ENCODE data around the gene GATAD2A.

Gene GATAD2A

DNA sequence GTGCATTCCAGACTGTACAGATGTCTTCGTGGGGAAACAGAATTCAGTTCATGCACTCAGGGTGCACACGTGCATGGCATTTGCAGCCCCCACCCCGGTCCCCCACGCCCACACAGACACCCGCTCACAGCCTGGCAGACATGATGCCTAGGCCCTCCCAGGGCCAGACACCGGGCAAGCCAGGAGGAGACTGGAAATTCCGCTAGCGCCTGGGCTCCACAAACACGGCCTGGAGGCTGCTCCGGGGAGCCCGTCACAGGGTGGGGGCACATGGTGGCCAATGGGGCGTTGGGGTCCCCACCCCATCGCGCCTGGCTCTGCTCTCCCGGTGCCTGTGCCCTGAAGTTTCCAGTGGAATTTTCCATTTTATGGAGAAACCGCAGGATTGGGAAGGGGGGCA, 136.1 kb downstream of the GATAD2A start:
- TF ChIP-seq, protein P1, sequence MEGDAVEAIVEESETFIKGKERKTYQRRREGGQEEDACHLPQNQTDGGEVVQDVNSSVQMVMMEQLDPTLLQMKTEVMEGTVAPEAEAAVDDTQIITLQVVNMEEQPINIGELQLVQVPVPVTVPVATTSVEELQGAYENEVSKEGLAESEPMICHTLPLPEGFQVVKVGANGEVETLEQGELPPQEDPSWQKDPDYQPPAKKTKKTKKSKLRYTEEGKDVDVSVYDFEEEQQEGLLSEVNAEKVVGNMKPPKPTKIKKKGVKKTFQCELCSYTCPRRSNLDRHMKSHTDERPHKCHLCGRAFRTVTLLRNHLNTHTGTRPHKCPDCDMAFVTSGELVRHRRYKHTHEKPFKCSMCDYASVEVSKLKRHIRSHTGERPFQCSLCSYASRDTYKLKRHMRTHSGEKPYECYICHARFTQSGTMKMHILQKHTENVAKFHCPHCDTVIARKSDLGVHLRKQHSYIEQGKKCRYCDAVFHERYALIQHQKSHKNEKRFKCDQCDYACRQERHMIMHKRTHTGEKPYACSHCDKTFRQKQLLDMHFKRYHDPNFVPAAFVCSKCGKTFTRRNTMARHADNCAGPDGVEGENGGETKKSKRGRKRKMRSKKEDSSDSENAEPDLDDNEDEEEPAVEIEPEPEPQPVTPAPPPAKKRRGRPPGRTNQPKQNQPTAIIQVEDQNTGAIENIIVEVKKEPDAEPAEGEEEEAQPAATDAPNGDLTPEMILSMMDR (conservative IDR thresholded peaks at IDR 0.05; ENCODE audit: low read depth, low read length), result no peak
- no peak overlapping the region for H3K4me3 ChIP-seq (ENCODE audit: low read depth, low read length)
- DNase-seq (ENCODE audit: low read depth), result no peak

DNA sequence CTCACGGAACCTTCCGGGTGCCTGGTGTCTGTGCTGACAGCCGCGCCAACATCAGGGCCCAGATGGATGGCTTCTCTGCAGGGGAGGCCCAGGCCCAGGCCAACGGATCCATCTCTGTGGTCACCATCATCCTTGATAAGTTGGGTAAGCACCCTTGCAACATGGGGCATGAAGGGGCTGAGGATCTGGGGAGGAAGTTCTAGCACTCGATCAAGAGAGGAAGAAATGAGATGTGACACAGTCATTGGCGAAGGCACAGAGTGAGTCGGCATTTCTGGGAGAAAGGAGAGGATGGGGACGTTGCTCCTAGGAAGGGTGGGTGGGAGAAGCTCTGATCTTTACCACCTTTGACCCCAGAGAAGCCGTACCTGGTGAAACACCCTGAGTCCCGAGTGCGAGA, 137.0 kb downstream of the GATAD2A start:
- DNase-seq (ENCODE audit: low read depth), result no peak
- TF ChIP-seq, protein P1 (conservative IDR thresholded peaks at IDR 0.05; ENCODE audit: low read depth, low read length), result no peak
- no peak overlapping the region for H3K4me3 ChIP-seq (ENCODE audit: low read depth, low read length)

DNA sequence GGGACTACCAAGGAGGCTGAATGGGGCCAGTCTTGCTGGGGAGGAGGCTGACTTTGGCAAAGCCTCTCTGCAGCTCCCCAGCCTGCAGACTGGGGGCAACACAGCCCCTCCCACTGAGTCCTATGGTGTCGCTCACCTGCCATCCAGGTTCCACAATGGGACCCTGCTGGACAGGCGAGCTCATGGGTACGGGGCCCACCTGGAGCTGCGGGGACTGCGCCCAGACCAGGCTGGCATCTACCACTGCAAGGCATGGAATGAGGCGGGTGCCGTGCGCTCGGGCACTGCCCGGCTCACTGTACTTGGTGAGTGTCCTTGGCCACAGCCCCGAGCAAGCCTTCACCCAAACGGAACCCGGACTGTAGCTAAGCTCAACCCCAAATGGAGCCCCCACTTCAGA, 137.6 kb downstream of the GATAD2A start:
- no peak overlapping the region for H3K4me3 ChIP-seq (ENCODE audit: low read depth, low read length)
- TF ChIP-seq, protein P1 (conservative IDR thresholded peaks at IDR 0.05; ENCODE audit: low read depth, low read length), result no peak
- no peak for DNase-seq (ENCODE audit: low read depth)

DNA sequence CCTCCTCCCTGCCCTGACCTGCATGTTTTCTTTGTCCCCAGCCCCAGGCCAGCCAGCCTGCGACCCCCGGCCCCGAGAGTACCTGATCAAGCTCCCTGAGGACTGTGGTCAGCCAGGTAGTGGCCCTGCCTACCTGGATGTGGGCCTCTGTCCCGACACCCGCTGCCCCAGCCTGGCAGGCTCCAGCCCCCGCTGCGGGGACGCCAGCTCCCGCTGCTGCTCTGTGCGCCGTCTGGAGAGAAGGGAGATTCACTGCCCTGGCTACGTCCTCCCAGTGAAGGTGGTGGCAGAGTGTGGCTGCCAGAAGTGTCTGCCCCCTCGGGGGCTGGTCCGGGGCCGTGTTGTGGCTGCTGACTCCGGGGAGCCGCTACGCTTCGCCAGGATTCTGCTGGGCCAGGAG, 138.2 kb downstream of the GATAD2A start:
- no peak for DNase-seq (ENCODE audit: low read depth)
- TF ChIP-seq, protein P1 (conservative IDR thresholded peaks at IDR 0.05; ENCODE audit: low read depth, low read length), result no peak

DNA sequence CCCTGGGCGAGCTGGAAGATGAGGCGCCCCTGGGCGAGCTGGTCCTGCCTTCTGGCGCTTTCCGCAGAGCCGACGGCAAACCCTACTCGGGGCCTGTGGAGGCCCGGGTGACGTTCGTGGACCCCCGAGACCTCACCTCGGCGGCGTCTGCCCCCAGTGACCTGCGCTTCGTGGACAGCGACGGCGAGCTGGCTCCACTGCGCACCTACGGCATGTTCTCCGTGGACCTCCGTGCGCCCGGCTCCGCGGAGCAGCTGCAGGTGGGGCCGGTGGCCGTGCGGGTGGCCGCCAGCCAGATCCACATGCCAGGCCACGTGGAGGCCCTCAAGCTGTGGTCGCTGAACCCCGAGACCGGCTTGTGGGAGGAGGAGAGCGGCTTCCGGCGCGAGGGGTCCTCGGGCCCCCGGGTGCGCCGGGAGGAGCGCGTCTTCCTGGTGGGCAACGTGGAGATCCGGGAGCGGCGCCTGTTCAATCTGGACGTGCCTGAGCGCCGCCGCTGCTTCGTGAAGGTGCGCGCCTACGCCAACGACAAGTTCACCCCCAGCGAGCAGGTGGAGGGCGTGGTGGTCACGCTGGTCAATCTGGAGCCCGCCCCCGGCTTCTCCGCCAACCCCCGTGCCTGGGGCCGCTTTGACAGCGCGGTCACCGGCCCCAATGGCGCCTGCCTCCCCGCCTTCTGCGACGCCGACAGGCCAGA, 138.9 kb downstream of the GATAD2A start:
- no peak for DNase-seq (ENCODE audit: low read depth)

More for the DNA sequence above, 138.2 kb downstream of the GATAD2A start:
- no peak overlapping the region for H3K4me3 ChIP-seq (ENCODE audit: low read depth, low read length)

DNA sequence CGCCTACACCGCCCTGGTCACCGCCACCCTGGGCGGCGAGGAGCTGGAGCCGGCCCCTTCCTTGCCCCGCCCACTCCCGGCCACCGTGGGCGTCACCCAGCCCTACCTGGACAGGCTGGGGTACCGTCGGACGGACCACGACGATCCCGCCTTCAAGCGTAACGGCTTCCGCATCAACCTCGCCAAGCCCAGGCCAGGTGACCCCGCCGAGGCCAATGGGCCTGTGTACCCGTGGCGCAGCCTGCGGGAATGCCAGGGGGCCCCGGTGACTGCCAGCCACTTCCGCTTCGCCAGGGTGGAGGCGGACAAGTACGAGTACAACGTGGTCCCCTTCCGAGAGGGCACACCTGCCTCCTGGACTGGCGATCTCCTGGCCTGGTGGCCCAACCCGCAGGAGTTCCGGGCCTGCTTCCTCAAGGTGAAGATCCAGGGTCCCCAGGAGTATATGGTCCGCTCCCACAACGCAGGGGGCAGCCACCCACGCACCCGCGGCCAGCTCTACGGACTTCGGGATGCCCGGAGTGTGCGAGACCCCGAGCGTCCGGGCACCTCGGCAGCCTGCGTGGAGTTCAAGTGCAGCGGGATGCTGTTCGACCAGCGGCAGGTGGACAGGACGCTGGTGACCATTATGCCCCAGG, 139.6 kb downstream of the GATAD2A start:
- DNase-seq (ENCODE audit: low read depth), result no peak
- no peak overlapping the region for H3K4me3 ChIP-seq (ENCODE audit: low read depth, low read length)
- TF ChIP-seq, protein P1 (conservative IDR thresholded peaks at IDR 0.05; ENCODE audit: low read depth, low read length), result no peak

More for the DNA sequence above, 138.9 kb downstream of the GATAD2A start:
- no peak overlapping the region for H3K4me3 ChIP-seq (ENCODE audit: low read depth, low read length)
- TF ChIP-seq, protein P1 (conservative IDR thresholded peaks at IDR 0.05; ENCODE audit: low read depth, low read length), result no peak

DNA sequence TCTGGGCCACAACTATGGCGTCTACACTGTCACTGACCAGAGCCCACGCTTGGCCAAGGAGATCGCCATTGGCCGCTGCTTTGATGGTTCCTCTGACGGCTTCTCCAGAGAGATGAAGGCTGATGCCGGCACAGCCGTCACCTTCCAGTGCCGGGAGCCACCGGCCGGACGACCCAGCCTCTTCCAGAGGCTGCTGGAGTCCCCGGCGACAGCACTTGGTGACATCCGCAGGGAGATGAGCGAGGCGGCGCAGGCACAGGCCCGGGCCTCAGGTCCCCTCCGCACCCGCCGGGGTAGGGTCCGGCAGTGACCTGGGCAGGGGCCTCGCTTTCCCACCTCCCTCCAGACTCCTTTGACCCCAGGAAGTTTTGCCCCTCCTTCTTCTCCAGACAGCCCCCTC, 140.2 kb downstream of the GATAD2A start:
- DNase-seq (ENCODE audit: low read depth), result no peak
- TF ChIP-seq, protein P1 (conservative IDR thresholded peaks at IDR 0.05; ENCODE audit: low read depth, low read length), result no peak
- no peak overlapping the region for H3K4me3 ChIP-seq (ENCODE audit: low read depth, low read length)

Data from choroid plexus epithelial cell (primary cell).